ENCODE results near the gene MILR1. TPM values are rescaled to one million over a fixed set of nuclear protein-coding genes. Genes with fewer than 3 reads are reported as not detected.

Gene MILR1
- total RNA-seq, 1 donor from 2014 or later: 2.5 TPM

DNA sequence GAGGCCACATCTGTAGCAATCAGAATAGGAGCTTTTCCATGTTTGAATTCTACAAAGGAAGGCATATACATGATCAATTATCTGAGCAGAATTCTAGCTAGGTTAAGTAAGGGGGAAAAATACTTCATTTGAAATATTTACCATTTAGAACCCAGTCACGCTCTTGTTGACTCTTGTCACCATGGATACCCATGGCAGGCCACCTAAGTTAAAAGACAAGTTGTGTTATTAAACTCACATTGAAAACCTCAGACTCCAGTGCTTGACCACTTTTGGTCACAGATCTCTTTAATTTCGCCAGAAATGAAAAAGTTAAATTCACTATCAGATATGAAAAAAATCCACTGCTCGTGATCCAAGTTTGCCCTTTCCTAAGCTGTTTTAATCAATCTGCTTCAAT is 53.1 kb downstream of the MILR1 start:
- Histone ChIP-seq H3K27ac (replicated peaks) (no peak overlapping the region), H3K9me3 (replicated peaks) (no peaks in the 10 kb centered on the region), H3K36me3 (peaks cover 76% of the 10 kb centered on the region), H3K4me1 (peaks cover 92% of the 10 kb centered on the region), H3K27me3 (ENCODE audit: low read depth) (no peaks in the 10 kb centered on the region), H3K4me3 (no peak overlapping the region)
- TF ChIP-seq, protein P1, sequence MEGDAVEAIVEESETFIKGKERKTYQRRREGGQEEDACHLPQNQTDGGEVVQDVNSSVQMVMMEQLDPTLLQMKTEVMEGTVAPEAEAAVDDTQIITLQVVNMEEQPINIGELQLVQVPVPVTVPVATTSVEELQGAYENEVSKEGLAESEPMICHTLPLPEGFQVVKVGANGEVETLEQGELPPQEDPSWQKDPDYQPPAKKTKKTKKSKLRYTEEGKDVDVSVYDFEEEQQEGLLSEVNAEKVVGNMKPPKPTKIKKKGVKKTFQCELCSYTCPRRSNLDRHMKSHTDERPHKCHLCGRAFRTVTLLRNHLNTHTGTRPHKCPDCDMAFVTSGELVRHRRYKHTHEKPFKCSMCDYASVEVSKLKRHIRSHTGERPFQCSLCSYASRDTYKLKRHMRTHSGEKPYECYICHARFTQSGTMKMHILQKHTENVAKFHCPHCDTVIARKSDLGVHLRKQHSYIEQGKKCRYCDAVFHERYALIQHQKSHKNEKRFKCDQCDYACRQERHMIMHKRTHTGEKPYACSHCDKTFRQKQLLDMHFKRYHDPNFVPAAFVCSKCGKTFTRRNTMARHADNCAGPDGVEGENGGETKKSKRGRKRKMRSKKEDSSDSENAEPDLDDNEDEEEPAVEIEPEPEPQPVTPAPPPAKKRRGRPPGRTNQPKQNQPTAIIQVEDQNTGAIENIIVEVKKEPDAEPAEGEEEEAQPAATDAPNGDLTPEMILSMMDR (IDR thresholded peaks at IDR 0.05; ENCODE audit: borderline replicate concordance): no peak
- no peak for DNase-seq
- intact Hi-C loops (cut with micrococcal nuclease): no loop called here

DNA sequence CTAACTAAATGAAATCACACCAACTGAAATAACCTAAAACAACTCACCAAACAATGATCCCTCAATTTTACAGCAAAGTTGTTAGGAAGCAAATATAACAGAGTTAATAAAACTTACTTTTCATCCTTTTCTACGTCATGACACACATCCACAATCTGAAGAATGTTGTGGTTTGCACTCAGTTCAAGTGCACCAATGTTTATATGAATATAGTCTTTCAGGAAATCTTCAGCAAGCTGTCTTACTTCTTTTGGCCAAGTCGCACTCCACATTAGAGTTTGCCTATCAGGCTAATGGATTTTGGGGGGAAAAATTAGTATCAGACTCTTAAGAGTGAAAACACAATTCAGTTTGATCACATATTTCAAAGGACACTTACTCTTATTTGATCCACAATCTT is 53.9 kb downstream of the MILR1 start:
- peaks cover 92% of the 10 kb centered on the region for H3K4me1 ChIP-seq
- intact Hi-C loops (cut with micrococcal nuclease): no loop called here
- H3K4me3 ChIP-seq: peak overlapping the region; percentile 86
- TF ChIP-seq, protein P1 (IDR thresholded peaks at IDR 0.05; ENCODE audit: borderline replicate concordance): no peak
- H3K36me3 ChIP-seq: peaks cover 74% of the 10 kb centered on the region
- no peak for DNase-seq
- no peaks in the 10 kb centered on the region for H3K9me3 ChIP-seq (replicated peaks)
- no peaks in the 10 kb centered on the region for H3K27me3 ChIP-seq (ENCODE audit: low read depth)
- H3K27ac ChIP-seq (replicated peaks): peak overlapping the region; percentile 99

GRCh38 chr17:64503341-64503740 is 54.4 kb downstream of the MILR1 start:
- TF ChIP-seq, protein P1 (IDR thresholded peaks at IDR 0.05; ENCODE audit: borderline replicate concordance): no peak
- Histone ChIP-seq H3K27ac (replicated peaks) (peak overlapping the region; percentile 99), H3K27me3 (ENCODE audit: low read depth) (no peaks in the 10 kb centered on the region), H3K4me3 (peak overlapping the region; percentile 86), H3K36me3 (peaks cover 68% of the 10 kb centered on the region), H3K4me1 (peaks cover 92% of the 10 kb centered on the region), H3K9me3 (replicated peaks) (no peaks in the 10 kb centered on the region)
- no peak for DNase-seq
- intact Hi-C loops (cut with micrococcal nuclease): no loop called here

DNA sequence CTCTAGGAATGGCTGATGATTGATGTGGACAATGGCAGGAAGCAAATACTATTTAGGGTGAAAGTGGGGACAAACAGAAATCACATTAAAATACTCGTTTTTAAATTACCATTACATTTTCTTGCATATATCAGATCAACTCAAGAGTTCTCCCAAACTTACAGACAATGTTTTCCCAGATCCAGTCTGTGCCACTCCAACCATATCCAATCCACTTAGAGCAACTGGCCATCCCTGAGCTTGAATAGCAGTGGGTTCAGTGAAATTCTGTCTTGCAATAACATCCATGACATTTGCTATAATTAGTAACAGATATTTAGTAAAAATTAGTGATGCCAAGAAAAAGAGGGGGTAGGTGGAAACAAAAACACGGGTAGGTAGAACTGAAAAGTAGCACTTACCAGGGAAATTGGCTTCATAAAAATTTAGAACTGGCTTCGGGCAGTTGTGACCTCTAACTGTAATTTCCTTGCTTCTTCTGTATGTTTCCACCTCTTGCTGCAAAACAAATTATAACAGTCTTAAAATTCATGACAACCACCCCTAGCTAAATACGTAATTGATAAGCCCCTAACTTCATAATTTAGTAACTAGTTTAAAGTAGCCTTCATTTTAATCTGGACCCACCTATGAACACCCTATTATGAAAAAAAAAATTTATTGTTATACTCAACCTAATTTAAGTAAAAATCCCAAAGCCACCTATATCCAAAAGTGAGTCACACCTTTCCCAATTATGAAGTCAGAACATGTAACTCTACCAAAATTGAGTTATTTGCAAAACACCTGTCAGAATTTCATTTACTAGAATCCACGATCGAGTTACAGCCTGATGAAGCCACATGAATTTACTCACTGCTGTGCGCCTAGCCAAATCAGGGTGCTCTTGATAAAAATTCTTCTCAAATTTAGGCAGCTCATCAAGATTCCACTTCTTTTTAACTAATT is 55.2 kb downstream of the MILR1 start:
- Histone ChIP-seq H3K9me3 (replicated peaks) (no peaks in the 10 kb centered on the region), H3K36me3 (peaks cover 64% of the 10 kb centered on the region), H3K27me3 (ENCODE audit: low read depth) (no peaks in the 10 kb centered on the region), H3K4me3 (peak overlapping the region; percentile 86), H3K4me1 (peaks cover 92% of the 10 kb centered on the region), H3K27ac (replicated peaks) (peak overlapping the region; percentile 99)
- TF ChIP-seq, protein P1 (IDR thresholded peaks at IDR 0.05; ENCODE audit: borderline replicate concordance): no peak
- no peak for DNase-seq
- intact Hi-C loops (cut with micrococcal nuclease): no loop called here

- TF ChIP-seq, protein P1 (IDR thresholded peaks at IDR 0.05; ENCODE audit: borderline replicate concordance): no peak
- no peak for DNase-seq
- peaks cover 90% of the 10 kb centered on the region for H3K4me1 ChIP-seq
- peak overlapping the region; percentile 99 for H3K27ac ChIP-seq (replicated peaks)
- intact Hi-C loops (cut with micrococcal nuclease): no loop called here
- peaks cover 64% of the 10 kb centered on the region for H3K36me3 ChIP-seq
- no peaks in the 10 kb centered on the region for H3K9me3 ChIP-seq (replicated peaks)
- no peaks in the 10 kb centered on the region for H3K27me3 ChIP-seq (ENCODE audit: low read depth)
- peak overlapping the region; percentile 86 for H3K4me3 ChIP-seq
Observed at GRCh38 chr17:64504769-64505339, 55.9 kb downstream of the MILR1 start.
